Activated naive CD4-positive, alpha-beta T cell treated with anti-CD3 and anti-CD28 coated beads for 36 hours (primary cell): ENCODE data around the gene ALK. TPM values are rescaled to one million over a fixed set of nuclear protein-coding genes. Genes with fewer than 3 reads are reported as not detected.

Experiments used
- CTCF ChIA-PET: fragments of 350-600 bp; sonication (Branson Sonifier 250); formaldehyde crosslinking; loops from one replicate; lab custom pipeline; 2021; ENCODE audit warnings: antibody characterized with exemption; lab: Charles Lee
- DNase-seq: peaks from one replicate; pipeline ENCODE4 v3.0.0-alpha.2; 2020
- H3K27ac Mint-ChIP-seq: one replicate; pipeline ENCODE4 v1.8.0; 2021; ENCODE audit warnings: mild to moderate bottlenecking, mixed read lengths
- H3K27me3 Mint-ChIP-seq: one replicate; pipeline ENCODE4 v1.8.0; 2021; ENCODE audit warnings: low read depth, mixed read lengths
- H3K36me3 Mint-ChIP-seq: one replicate; pipeline ENCODE4 v1.8.0; 2021; ENCODE audit warnings: low read depth, mixed read lengths
- H3K4me1 Mint-ChIP-seq: one replicate; pipeline ENCODE4 v1.8.0; 2021; ENCODE audit warnings: low read depth, mixed read lengths
- H3K4me3 Mint-ChIP-seq: one replicate; pipeline ENCODE4 v1.8.0; 2021; ENCODE audit warnings: mild to moderate bottlenecking, moderate library complexity, mixed read lengths
- H3K9me3 Mint-ChIP-seq: one replicate; pipeline ENCODE4 v1.8.0; 2021; ENCODE audit warnings: mixed read lengths
- intact Hi-C: fragments of 100-400 bp; cut with micrococcal nuclease; formaldehyde crosslinking; loops from one replicate; pipeline ENCODE4 v1.15.1; 2023
- total RNA-seq, 2 experiments: library from RNA; stranded (reverse); gene quantifications; one replicate each; pipeline ENCODE4 v1.2.3, GENCODE V29; 2021

ALK gene
- total RNA-seq, 2 experiments from 2014 or later, result not detected

DNA sequence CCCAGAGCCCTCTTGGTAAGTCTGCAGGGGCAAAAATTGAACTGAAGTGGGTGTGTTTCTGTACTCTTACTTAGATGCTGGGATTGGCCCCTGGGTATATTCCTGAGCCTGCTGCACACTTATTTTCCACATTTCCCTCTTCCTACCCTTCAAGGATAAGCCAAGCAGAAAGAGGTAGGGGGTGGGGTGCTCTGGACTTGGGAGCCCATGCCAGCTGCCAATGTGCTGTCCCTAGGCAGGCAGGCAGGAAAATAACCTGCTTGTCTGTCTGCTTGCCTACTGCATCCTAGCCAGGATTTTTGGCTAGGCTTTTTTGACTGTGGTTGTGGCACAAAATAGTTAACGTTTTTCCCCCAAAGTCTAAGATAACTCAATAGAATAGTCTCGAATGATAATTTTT lies 234.3 kb downstream of the ALK start:
- intact Hi-C loops, result no loop called here

DNA sequence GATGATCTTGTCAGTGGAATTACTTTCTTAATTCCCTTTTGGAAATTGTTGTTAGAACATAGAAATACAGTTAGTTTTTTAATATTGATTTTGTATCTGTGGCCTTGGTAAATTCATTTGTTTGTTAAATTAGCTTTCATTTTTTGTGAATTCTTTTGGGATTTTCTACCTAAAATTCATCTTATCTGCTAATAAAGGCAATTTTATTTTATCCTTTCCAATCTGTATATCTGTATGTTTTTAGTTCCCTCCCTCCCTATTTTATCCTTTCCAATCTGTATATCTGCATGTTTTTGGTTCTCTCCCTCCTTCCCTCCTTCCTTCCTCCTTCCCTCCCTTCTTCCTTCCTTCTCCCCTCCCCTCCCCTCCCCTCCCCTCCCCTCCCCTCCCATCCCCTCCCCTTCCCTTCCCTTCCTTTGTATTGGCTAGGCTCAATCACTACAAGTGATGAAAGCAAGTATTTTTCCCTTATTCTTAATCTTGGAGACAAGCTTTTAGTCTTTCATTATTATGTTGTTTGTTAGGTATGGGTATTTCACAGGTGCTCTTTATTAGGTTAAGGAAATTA lies 244.4 kb downstream of the ALK start:
- H3K4me1 Mint-ChIP-seq, result no peaks in the 10 kb centered on the region
- intact Hi-C loops, result no loop called here
- H3K9me3 Mint-ChIP-seq, result no peaks in the 10 kb centered on the region
- CTCF ChIA-PET, result no interaction called here
- H3K27me3 Mint-ChIP-seq, result peaks cover 10% of the 10 kb centered on the region
- no peak overlapping the region for H3K4me3 Mint-ChIP-seq
- DNase-seq, result no peak
- H3K27ac Mint-ChIP-seq, result no peak overlapping the region
- H3K36me3 Mint-ChIP-seq, result no peaks in the 10 kb centered on the region

More for the DNA sequence above, 234.3 kb downstream of the ALK start:
- no peaks in the 10 kb centered on the region for H3K9me3 Mint-ChIP-seq
- H3K36me3 Mint-ChIP-seq, result no peaks in the 10 kb centered on the region
- no peak overlapping the region for H3K4me3 Mint-ChIP-seq
- CTCF ChIA-PET, result no interaction called here
- H3K4me1 Mint-ChIP-seq, result no peaks in the 10 kb centered on the region
- DNase-seq, result no peak
- no peak overlapping the region for H3K27ac Mint-ChIP-seq
- peaks cover 7% of the 10 kb centered on the region for H3K27me3 Mint-ChIP-seq

DNA sequence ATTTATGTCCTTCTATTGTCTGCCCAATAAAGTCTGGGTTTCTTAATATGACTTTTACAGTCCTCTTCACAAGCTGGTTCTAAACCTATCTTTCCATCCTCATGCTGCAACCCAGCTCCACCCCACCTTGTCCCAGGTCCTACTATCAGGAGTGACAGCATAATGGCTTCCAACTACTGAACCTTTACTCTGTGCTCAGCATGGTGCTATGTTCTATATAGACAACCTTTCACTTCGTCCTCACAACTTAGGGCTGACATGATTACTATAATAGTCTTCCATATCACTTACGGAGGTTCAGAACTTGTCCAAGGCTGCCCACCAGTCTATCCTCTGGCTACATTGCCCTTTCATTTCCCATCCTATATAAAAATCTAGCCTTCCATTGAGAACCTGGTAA lies 256.8 kb downstream of the ALK start:
- H3K4me3 Mint-ChIP-seq, result no peak overlapping the region
- H3K36me3 Mint-ChIP-seq, result no peaks in the 10 kb centered on the region
- intact Hi-C loops, result no loop called here
- peaks cover 1% of the 10 kb centered on the region for H3K9me3 Mint-ChIP-seq
- H3K27me3 Mint-ChIP-seq, result no peaks in the 10 kb centered on the region
- no peak for DNase-seq
- no peak overlapping the region for H3K27ac Mint-ChIP-seq
- CTCF ChIA-PET, result no interaction called here
- H3K4me1 Mint-ChIP-seq, result no peaks in the 10 kb centered on the region

DNA sequence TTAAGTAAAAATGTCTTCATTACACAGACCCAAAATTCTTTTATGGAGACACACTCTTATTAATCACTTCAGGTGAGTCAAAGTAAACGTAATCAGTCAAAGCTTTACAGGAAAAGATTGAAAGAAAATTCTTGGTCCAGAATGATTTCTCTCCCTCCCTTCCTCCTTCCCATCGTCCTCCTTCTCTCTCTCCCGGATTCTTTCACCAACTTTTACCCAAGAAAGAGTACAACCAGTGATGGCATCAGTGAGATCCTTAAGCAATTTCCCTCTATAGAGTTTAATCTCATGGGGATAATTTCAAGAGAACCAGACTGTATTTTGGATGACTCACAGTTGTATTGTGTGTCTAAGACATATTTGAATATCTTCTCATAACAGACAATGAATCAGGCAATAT lies 258.1 kb downstream of the ALK start:
- H3K36me3 Mint-ChIP-seq, result no peaks in the 10 kb centered on the region
- H3K27me3 Mint-ChIP-seq, result no peaks in the 10 kb centered on the region
- no peaks in the 10 kb centered on the region for H3K9me3 Mint-ChIP-seq
- no peak for DNase-seq
- H3K27ac Mint-ChIP-seq, result no peak overlapping the region
- intact Hi-C loops, result no loop called here
- no peaks in the 10 kb centered on the region for H3K4me1 Mint-ChIP-seq
- CTCF ChIA-PET, result no interaction called here
- no peak overlapping the region for H3K4me3 Mint-ChIP-seq

DNA sequence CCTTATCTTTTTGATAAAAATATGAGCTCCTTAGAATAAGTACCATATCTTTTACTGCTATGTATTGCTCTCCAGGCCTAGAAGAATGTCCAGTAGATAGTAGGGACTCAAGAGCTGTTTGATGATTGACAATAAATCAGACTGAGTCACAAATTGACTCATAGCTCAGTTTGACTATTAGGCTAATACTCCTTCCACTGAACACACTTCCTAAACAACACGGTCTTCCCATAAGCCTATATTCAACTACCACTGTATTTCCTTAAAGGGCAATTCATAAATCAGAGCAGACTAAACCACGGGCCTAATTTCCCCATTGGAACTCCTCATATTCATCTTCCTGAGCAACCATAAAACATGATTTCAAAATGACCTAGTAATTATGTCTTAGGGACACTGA lies 258.5 kb downstream of the ALK start:
- CTCF ChIA-PET, result no interaction called here
- no peak for DNase-seq
- Mint-ChIP-seq H3K4me3 (no peak overlapping the region), H3K36me3 (no peaks in the 10 kb centered on the region), H3K9me3 (no peaks in the 10 kb centered on the region), H3K27me3 (peaks cover 3% of the 10 kb centered on the region), H3K4me1 (no peaks in the 10 kb centered on the region), H3K27ac (no peak overlapping the region)
- intact Hi-C loops, result no loop called here

DNA sequence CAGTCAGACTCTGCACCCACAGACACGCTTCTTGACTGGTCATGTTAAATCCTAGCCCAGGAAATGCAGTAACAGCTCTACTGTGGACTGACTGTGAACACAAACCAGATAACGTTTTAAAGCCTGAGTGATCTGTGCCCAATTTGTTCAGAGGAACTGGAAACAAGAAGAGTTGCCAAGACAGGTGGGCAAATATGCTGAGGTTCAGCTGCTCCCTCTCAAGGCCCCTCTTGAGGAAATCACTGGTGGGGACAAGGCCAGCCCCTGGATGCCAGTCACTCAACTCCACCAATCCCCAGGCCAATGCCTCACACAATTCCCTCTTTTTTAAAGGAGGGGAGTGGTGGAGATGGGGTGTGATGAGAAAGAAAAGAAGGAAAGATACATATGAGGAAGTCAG lies 261.2 kb downstream of the ALK start:
- Mint-ChIP-seq H3K9me3 (no peaks in the 10 kb centered on the region), H3K36me3 (no peaks in the 10 kb centered on the region), H3K4me1 (no peaks in the 10 kb centered on the region), H3K4me3 (no peak overlapping the region), H3K27ac (no peak overlapping the region), H3K27me3 (peaks cover 7% of the 10 kb centered on the region)
- CTCF ChIA-PET, result no interaction called here
- no peak for DNase-seq
- intact Hi-C loops, result no loop called here

DNA sequence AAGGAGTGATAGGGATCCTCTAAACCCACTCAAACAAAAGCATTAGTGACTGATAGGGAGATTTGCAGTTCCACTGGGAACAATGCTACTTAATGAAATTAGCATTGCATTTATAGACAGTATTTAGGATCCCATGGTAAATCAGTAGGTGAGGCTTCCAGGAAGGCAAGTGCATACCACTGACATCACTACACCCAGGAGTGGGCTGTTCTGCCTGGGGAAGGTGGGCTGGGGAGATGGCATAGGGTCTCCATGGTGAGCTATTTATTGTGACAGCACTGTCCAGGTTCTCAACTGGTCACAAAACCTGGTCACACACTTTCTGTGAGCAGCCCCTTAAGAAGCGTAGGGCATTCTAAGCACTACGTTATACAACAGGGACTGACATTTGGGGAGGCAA lies 262.2 kb downstream of the ALK start:
- Mint-ChIP-seq H3K4me3 (no peak overlapping the region), H3K9me3 (no peaks in the 10 kb centered on the region), H3K27me3 (peaks cover 7% of the 10 kb centered on the region), H3K36me3 (no peaks in the 10 kb centered on the region), H3K4me1 (no peaks in the 10 kb centered on the region), H3K27ac (no peak overlapping the region)
- CTCF ChIA-PET, result no interaction called here
- no peak for DNase-seq
- intact Hi-C loops, result no loop called here

DNA sequence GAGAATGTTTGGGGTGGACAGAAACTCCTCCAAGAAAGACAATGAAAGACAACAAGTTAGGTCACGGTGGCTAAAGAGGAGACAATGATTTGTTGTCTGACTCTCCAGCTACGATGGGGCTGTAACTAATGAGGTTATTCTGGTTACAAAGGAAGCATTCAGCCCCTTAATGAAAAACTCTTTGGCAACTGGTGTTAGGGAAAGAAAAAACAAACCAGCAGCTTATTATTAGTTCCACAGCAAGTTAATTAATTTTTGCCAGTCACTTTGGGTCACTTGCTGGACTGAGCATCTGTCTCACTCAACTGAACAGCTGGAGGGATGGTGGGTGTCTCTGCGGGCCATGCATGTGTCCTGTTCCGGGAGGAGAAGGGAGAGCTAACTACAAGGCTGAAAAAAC lies 263.7 kb downstream of the ALK start:
- Mint-ChIP-seq H3K27ac (no peak overlapping the region), H3K9me3 (no peaks in the 10 kb centered on the region), H3K4me1 (no peaks in the 10 kb centered on the region), H3K4me3 (no peak overlapping the region), H3K27me3 (peaks cover 12% of the 10 kb centered on the region), H3K36me3 (no peaks in the 10 kb centered on the region)
- no peak for DNase-seq
- CTCF ChIA-PET, result no interaction called here
- intact Hi-C loops, result no loop called here

DNA sequence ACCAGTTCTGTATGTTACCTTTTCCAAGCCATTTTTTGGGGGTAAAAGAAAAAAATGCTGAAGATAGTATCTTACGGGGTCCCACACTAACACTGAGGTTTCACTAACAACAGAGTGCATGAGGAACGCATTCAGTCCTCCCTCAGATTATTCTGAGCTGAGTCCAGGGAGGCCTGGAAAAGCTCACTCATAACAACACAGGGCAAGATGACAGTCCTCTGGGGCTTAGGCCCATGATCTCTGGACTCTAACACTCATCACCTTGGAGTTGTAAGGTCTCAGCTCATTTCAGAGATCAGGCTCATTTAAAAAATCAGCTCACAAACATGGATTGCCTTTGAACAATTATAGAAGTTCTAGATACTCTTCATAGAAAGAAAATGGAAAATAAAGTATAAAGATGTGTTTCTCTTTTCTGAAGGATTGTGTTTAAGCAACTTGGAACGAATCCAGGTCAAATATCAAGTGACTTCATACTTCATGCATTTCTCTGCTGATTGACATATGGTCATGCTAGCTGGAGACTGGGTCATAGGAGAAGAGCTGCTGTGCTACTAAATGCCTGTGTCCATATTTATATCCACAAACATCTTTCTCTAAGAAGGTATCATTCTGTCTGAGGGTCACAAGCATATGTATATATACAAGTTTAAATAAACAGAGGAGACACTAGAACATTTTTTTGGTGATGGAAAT lies 265.8 kb downstream of the ALK start:
- Mint-ChIP-seq H3K27me3 (peaks cover 12% of the 10 kb centered on the region), H3K27ac (no peak overlapping the region), H3K36me3 (no peaks in the 10 kb centered on the region), H3K9me3 (no peaks in the 10 kb centered on the region), H3K4me1 (no peaks in the 10 kb centered on the region), H3K4me3 (no peak overlapping the region)
- CTCF ChIA-PET, result no interaction called here
- intact Hi-C loops, result no loop called here
- DNase-seq, result no peak

DNA sequence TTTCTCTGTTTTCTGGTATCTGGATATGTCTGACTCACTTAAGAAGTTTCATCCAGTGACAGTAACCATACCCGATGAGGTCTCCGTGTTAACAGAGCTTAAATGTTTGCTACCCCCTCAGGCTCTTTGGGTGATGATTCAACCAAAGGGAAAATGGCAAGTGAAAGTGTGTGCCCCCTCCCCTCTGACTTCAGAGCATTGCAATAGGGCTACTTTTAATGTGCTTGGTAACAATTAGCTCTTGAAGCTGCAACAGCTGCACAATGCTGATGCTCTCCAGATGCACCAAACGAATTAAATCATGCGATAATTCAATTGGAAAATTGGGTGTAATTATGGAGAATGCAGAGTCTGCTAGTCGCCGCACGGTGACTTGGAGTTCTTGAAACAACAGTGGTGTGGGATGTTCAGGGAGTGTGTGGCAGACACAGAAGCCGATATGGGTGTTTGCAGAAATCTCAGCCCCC lies 270.7 kb downstream of the ALK start:
- no peak overlapping the region for H3K4me3 Mint-ChIP-seq
- CTCF ChIA-PET, result no interaction called here
- peaks cover 10% of the 10 kb centered on the region for H3K9me3 Mint-ChIP-seq
- peaks cover 7% of the 10 kb centered on the region for H3K27me3 Mint-ChIP-seq
- no peak overlapping the region for H3K27ac Mint-ChIP-seq
- intact Hi-C loops, result no loop called here
- no peaks in the 10 kb centered on the region for H3K4me1 Mint-ChIP-seq
- H3K36me3 Mint-ChIP-seq, result no peaks in the 10 kb centered on the region
- DNase-seq, result no peak

DNA sequence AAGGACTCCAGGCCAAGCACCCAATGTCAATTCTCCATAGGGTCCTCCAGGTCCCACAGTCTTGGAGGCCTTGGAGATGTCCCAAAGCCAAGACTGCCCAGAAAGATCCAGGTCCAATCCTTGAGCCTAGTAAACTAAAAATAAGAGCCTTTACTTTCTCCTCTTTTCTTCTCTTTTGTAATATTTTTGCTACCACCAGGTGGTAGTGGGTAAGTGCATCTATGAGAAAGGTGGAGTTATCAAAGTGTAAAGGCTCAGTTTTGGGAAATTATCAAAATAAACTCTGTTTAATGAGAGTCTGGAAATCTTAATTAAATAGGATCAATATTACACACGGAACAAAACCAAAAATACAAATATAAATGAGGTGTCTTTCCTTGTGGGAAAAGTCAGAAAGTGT lies 276.4 kb downstream of the ALK start:
- intact Hi-C loops, result no loop called here
- CTCF ChIA-PET, result no interaction called here
- Mint-ChIP-seq H3K36me3 (no peaks in the 10 kb centered on the region), H3K4me3 (no peak overlapping the region), H3K9me3 (peaks cover 10% of the 10 kb centered on the region), H3K27ac (no peak overlapping the region), H3K27me3 (peaks cover 3% of the 10 kb centered on the region), H3K4me1 (no peaks in the 10 kb centered on the region)
- no peak for DNase-seq

DNA sequence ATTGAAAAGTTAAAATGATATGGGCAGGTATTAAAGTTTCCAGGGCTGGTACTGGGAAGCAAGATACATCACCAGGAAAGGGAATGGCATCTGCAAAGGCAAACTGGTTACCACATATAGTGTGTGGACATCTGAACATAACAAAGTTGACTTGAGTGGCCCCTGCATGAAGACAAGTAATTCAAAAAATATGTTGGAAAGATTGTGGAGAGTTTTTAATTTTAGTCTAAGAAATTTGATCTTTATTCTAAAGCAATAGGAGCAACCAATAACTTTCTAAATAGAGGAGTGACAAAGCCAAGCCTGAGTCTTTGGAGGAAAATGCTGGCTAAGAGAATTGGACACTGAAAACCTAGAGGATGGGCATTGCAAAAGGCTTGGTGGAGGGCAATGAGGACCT lies 278.2 kb downstream of the ALK start:
- Mint-ChIP-seq H3K27me3 (peaks cover 3% of the 10 kb centered on the region), H3K4me1 (no peaks in the 10 kb centered on the region), H3K9me3 (no peaks in the 10 kb centered on the region), H3K27ac (no peak overlapping the region), H3K4me3 (no peak overlapping the region), H3K36me3 (no peaks in the 10 kb centered on the region)
- CTCF ChIA-PET, result no interaction called here
- intact Hi-C loops, result no loop called here
- no peak for DNase-seq

DNA sequence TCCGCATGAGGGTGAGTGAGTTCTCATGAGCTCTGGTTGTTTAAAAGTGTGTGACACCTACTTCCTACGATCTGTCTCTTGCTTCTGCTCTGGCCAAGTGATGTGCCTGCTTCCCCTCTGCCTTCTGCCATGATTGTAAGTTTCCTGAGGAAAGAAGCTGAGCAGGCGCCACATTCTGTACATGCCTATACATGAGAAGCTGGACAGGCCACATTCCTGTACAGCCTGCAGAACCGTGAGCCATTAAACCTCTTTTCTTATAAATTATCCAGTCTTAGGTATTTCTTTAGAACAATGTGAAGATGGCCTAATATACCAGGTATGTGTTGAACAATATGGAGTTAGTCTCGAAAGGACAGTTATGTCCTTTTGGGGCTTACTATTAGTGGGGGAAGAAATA lies 281.0 kb downstream of the ALK start:
- no peaks in the 10 kb centered on the region for H3K4me1 Mint-ChIP-seq
- H3K27me3 Mint-ChIP-seq, result peaks cover 2% of the 10 kb centered on the region
- CTCF ChIA-PET, result no interaction called here
- H3K27ac Mint-ChIP-seq, result no peak overlapping the region
- no peaks in the 10 kb centered on the region for H3K9me3 Mint-ChIP-seq
- no peaks in the 10 kb centered on the region for H3K36me3 Mint-ChIP-seq
- intact Hi-C loops, result no loop called here
- H3K4me3 Mint-ChIP-seq, result no peak overlapping the region
- DNase-seq, result no peak
